ENCODE results near the gene SSTR3. TPM values are rescaled to one million over a fixed set of nuclear protein-coding genes. Genes with fewer than 3 reads are reported as not detected.

The SSTR3 gene
- total and polyA plus RNA-seq, 2 donors (not counting 1 experiment from before 2014, with no cell fraction given): not detected

DNA sequence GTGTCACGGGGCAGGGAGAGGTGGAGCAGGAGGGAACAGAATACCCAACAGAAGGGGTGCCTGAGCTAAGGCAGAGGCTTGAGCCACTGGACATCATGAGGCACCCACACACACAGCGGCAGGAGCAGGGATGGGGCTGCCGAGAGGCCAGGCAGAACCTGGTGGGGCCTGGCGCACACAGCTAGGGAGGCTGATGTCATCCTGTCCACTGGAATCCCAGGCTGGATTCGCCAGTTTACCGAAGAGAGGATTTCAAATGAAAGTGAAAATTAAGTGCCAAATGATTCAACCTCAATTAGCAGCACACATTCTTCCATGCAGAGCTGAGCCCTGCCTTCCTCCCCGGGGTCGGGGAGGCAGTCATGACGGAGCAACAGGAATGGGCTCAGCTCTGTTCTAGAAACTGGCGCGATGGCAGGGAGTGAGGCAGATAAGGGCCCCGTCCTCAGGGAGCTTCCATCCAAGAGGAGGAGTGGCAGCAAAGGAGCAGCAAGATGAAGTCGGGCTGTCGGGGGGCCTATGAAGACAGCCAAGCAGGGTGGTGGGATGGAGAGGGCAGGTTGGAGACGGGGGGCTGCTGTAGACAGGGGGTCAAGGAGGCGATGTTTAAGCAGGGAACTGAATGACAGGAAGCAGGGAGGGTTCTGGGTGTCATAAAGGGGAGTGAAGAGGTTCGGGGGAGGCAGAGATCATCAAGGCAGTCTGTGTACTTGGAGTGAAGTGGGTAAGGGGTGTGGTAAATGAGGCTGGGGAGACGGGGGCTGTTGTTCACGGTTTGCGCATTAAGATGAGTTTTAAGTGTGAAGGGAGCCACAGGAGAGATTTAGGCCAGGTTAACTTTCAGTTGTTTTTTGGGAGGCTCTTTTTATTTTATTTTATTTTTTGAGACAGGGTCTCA lies 25.3 kb upstream of the SSTR3 start:
- peak in 1 of 2 donors; percentile 74 for DNase-seq (ENCODE audit: low read depth in 2 of 2)
- H3K4me2 ChIP-seq (ENCODE audit: extremely low read depth, insufficient read depth, low read length): no peak overlapping the region
- no peak overlapping the region for H2AFZ ChIP-seq (ENCODE audit: low read length)
- peaks cover 5% of the 10 kb centered on the region for H3K4me1 ChIP-seq (ENCODE audit: control insufficient read depth, extremely low read depth, insufficient read depth, low read length)
- no peak overlapping the region for H3K4me3 ChIP-seq (replicated peaks in 1 of 4; ENCODE audit: control extremely low read depth in 1 of 4, insufficient read depth in 1 of 4, low read depth in 3 of 4, low read length in 4 of 4)
- H3K9me3 ChIP-seq (ENCODE audit: control insufficient read depth, insufficient read depth, low read depth, low read length): no peaks in the 10 kb centered on the region
- H4K20me1 ChIP-seq (ENCODE audit: control insufficient read depth, extremely low read depth, insufficient read depth, low read length): no peaks in the 10 kb centered on the region
- TF ChIP-seq CTCF (conservative IDR thresholded peaks at IDR 0.05 in 1 of 2, IDR thresholded peaks at IDR 0.05 in 1 of 2; ENCODE audit: low read depth in 1 of 2, low read length in 2 of 2) (no peak), EZH2 (IDR thresholded peaks at IDR 0.05; ENCODE audit: low read length, missing control alignments) (no peak)
- H3K36me3 ChIP-seq (ENCODE audit: control insufficient read depth, insufficient read depth, low read length): no peaks in the 10 kb centered on the region
- no peak overlapping the region for H3K9ac ChIP-seq (ENCODE audit: insufficient read depth, low read length)
- H3K79me2 ChIP-seq (ENCODE audit: control insufficient read depth, insufficient read depth, low read length): no peaks in the 10 kb centered on the region
- H3K27ac ChIP-seq (ENCODE audit: insufficient read depth, low read length): no peak overlapping the region
- no peaks in the 10 kb centered on the region for H3K27me3 ChIP-seq (ENCODE audit: control insufficient read depth, insufficient read depth, low read length)

GRCh38 chr22:37235897-37236607 lies 23.8 kb upstream of the SSTR3 start:
- H3K36me3 ChIP-seq (ENCODE audit: control insufficient read depth, insufficient read depth, low read length): no peaks in the 10 kb centered on the region
- no peaks in the 10 kb centered on the region for H3K9me3 ChIP-seq (ENCODE audit: control insufficient read depth, insufficient read depth, low read depth, low read length)
- no peak overlapping the region for H3K4me2 ChIP-seq (ENCODE audit: extremely low read depth, insufficient read depth, low read length)
- H3K4me3 ChIP-seq (replicated peaks in 1 of 4; ENCODE audit: control extremely low read depth in 1 of 4, insufficient read depth in 1 of 4, low read depth in 3 of 4, low read length in 4 of 4): no peak overlapping the region
- TF ChIP-seq CTCF (conservative IDR thresholded peaks at IDR 0.05 in 1 of 2, IDR thresholded peaks at IDR 0.05 in 1 of 2; ENCODE audit: low read depth in 1 of 2, low read length in 2 of 2): no peak
- no peak for TF ChIP-seq EZH2 (IDR thresholded peaks at IDR 0.05; ENCODE audit: low read length, missing control alignments)
- no peaks in the 10 kb centered on the region for H4K20me1 ChIP-seq (ENCODE audit: control insufficient read depth, extremely low read depth, insufficient read depth, low read length)
- no peak overlapping the region for H3K27ac ChIP-seq (ENCODE audit: insufficient read depth, low read length)
- no peaks in the 10 kb centered on the region for H3K27me3 ChIP-seq (ENCODE audit: control insufficient read depth, insufficient read depth, low read length)
- no peaks in the 10 kb centered on the region for H3K79me2 ChIP-seq (ENCODE audit: control insufficient read depth, insufficient read depth, low read length)
- no peak overlapping the region for H3K9ac ChIP-seq (ENCODE audit: insufficient read depth, low read length)
- DNase-seq (ENCODE audit: low read depth in 2 of 2): no peak
- H3K4me1 ChIP-seq (ENCODE audit: control insufficient read depth, extremely low read depth, insufficient read depth, low read length): no peaks in the 10 kb centered on the region
- H2AFZ ChIP-seq (ENCODE audit: low read length): no peak overlapping the region
